Measurements from ENCODE around the gene DBNDD2.

DBNDD2 gene

GRCh38 chr20:45445805-45446562 lies 37.9 kb downstream of the DBNDD2 start:
- in situ Hi-C loops (cut with HindIII; ENCODE audit: low sequenced_read_pairs): no loop called here

- in situ Hi-C loops (cut with HindIII; ENCODE audit: low sequenced_read_pairs): no loop called here
Measured at GRCh38 chr20:45448270-45448669, 40.2 kb downstream of the DBNDD2 start.

DNA sequence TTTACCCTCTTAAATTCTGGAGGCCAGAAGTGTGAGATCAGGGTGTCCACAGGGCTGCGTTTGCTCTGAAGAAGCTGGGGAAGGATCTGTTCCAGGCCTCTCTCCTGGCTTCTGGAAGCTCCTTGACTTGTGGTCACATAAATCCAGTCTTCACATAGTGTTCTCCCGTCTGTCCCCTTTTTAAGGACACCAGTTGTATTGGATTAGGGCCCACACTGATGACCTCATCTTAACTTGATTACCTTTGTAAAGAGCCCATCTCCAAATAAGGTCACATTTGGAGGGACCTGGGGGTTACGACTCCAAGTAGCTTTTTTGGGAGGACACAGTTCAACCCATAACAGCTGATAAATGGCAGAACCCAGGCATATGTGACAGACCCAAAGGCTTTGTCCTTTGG lies 41.4 kb downstream of the DBNDD2 start:
- in situ Hi-C loops (cut with HindIII; ENCODE audit: low sequenced_read_pairs): no loop called here

GRCh38 chr20:45450097-45450818 lies 42.2 kb downstream of the DBNDD2 start:
- in situ Hi-C loops (cut with HindIII; ENCODE audit: low sequenced_read_pairs): no loop called here

- in situ Hi-C loops (cut with HindIII; ENCODE audit: low sequenced_read_pairs): no loop called here
Measured at GRCh38 chr20:45452238-45452637, 44.1 kb downstream of the DBNDD2 start.

DNA sequence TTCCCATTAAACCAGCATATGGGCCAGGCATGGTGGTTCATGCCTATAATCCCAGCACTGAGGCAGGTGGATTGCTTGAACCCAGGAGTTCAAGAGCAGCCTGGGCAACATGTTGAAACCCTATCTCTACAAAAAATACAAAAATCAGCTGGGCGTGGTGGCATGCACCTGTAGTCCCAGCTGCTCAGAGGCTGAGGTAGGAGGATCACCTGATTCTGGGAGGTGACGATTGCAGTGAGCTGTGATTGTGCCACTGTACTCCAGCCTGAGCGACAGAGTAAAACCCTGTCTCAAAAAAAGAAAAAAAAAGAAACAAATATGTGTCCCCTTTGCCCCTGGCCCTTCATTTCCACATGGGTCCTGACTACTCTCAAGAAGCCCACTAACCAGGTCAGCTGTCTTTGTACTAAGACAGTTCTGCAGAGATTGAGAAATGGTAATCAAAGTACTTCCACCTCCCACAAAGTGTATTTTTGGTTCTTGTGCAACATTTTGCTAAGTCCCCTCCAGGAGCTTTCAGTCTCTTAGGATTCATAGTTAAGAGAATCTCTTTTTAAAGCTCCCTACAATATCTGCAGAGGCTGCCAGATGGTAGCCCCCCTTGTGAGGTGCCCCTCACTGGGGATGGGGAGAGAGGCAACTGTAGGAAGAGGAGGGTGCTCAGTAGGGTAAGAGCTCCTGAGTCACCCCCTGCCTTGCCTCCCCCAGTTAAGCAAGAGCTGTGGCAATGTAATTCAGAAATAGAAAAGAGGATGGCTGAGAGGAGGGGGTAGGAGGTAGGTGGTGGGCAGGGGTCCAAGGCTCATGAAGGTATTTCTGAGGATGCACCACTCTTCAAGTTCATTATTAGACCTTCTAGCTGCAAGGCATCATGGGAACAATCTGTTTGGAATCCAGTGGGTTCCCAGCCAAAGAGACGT lies 44.9 kb downstream of the DBNDD2 start:
- in situ Hi-C loops (cut with HindIII; ENCODE audit: low sequenced_read_pairs): no loop called here

- in situ Hi-C loops (cut with HindIII; ENCODE audit: low sequenced_read_pairs): loop anchor here (5.0 kb wide), 1 partner anchor 139 kb away; no protein-coding TSS in a partner anchor
Measured at GRCh38 chr20:45456632-45457031, 48.5 kb downstream of the DBNDD2 start.

GRCh38 chr20:45459606-45460005 lies 51.5 kb downstream of the DBNDD2 start:
- in situ Hi-C loops (cut with HindIII; ENCODE audit: low sequenced_read_pairs): loop anchor here (5.0 kb wide), 1 partner anchor 142 kb away; no protein-coding TSS in a partner anchor

Data from endothelial cell of hepatic sinusoid (primary cell).